Pulmonary artery endothelial cell (primary cell): ENCODE data around the gene TFG. TPM values are rescaled to one million over a fixed set of nuclear protein-coding genes. Genes with fewer than 3 reads are reported as not detected.

Source experiments
- DNase-seq: peaks from one replicate; pipeline ENCODE4 v3.0.0-alpha.2; 2011; ENCODE audit warnings: low read depth, low spot score
- total RNA-seq: library from RNA; depleted of rRNA; stranded (reverse); fragments of >200 nt; gene quantifications from 2 replicates; pipeline ENCODE4 v1.2.3, GENCODE V29; 2014

The TFG gene
- total RNA-seq, 1 donor from 2014 or later: 66.8 TPM

- no peak for DNase-seq
Observed at GRCh38 chr3:100706365-100706764, 2.9 kb upstream of the TFG start.

GRCh38 chr3:100708644-100708988, 678 bp upstream of the TFG start:
- DNase-seq: no peak

DNA sequence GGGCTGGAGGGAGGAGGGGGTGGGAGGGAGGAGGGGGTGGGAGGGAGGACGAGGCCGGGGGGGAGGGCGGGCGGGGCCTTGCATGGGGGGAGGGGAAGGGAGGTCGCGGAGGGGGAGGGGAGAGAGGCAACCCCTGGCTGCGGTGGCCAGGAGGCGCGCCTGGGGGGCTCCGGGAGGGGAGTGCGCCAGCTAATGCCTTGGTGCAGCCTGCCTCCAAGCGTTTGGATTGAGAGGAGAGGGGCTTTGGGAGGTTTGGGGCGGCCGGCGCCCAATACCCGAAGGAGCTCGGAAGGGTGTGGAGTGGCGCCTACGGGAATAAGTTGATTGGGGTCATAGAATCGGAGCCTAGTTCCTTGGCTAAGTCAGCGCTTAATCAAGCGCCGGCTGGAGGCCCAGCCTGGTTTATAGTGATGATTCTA, 557 bp downstream of the TFG start:
- no peak for DNase-seq

GRCh38 chr3:100710261-100710968, 1.1 kb downstream of the TFG start:
- peak; percentile 26 for DNase-seq

DNA sequence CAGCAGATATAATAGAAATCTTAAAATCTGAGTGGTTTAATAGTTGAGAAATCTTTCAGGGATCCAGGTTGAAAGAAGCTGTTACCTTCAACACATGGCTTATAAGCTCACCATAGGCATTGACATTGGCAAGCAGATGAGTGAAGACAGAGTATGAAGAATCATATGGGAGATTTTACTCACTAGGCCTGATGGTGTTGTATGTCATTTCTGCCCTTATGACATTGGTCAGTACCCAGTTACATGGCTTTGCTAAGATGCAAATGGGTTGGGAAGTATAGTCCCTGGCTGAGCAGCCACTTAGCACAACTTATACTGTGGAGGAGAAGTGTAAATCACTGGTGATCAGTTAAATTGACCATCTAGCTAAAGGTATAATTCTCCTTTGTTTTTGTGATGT, 5.9 kb downstream of the TFG start:
- no peak for DNase-seq

DNA sequence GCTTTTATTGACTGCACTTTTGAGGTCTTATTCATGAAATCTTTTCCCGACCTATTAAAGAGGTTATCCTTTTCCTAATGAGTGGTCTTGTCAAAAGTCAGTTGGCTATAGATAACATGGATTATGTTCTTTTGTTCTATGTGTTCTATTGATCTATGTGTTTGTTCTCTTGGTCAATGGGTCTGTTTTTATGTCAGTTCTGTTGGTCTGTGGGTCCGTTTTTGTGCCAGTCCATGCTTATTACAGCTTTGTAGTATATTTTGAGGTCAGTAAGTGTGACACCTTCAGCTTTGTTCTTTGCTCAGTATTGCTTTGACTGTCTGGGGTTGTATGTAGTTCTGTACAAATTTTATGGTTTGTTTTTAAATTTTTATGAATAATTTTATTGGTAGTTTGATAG, 7.8 kb downstream of the TFG start:
- DNase-seq: no peak

GRCh38 chr3:100717637-100718487, 8.6 kb downstream of the TFG start:
- no peak for DNase-seq

DNA sequence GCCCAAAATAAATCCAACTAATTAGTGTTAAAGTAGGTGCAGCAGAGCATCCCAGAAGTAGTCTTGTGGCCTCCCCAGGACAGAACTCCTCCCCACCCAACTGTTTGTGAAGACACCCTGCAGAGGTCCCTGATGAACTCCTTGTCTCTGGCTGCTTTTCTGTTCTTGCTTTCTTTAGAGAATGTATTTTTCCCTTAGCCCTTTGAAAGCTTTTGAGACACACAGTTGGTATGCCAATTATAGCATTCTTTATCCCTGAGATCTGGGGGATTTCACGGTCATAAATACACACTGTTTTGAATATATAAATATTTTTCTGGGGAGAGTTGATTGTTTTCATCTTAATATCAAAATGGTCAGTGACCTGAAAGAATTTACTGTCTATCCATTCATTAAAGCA, 9.8 kb downstream of the TFG start:
- no peak for DNase-seq

DNA sequence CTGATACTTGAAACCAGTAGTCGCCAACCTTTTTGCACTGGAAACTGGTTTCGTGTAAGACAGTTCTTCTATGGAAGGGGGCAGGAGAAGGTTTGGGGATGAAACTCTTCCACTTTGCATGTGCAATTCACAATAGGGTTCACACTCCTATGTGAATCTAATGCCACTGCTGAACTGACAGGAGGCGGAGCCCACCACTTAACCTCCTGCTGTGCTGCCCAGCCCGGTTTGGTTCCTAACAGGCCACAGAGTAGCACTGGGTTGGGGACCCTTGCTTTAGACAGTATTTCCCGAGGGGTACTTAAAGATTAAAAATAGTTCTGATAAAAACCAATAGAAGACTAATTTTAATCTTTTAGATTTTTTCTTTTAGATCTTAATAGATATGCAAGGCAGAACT, 11.1 kb downstream of the TFG start:
- no peak for DNase-seq

GRCh38 chr3:100725935-100726513, 16.7 kb downstream of the TFG start:
- no peak for DNase-seq

GRCh38 chr3:100726706-100727105, 17.4 kb downstream of the TFG start:
- no peak for DNase-seq

GRCh38 chr3:100730524-100730923, 21.2 kb downstream of the TFG start:
- DNase-seq: no peak

- DNase-seq: no peak
Observed at GRCh38 chr3:100732435-100732834, 23.1 kb downstream of the TFG start.

DNA sequence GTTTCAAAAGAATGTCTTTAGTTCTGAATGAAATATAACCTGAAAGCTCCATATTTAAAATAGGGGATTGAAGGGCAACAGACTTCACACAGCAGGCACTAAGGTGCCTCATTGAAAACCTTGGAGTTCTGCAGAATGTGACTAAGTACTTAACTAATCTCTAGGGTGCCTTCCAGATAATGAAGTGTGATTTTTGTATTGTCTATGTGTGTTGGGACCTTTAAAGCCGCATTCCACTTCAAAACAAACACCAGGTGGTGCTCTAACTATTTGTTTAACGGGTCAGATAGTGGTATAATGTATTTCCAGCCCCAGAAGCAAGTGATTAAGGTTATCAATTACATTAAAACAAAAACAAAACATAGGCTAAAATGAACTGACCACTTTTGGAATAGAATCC, 28.0 kb downstream of the TFG start:
- peak; percentile 4 for DNase-seq

DNA sequence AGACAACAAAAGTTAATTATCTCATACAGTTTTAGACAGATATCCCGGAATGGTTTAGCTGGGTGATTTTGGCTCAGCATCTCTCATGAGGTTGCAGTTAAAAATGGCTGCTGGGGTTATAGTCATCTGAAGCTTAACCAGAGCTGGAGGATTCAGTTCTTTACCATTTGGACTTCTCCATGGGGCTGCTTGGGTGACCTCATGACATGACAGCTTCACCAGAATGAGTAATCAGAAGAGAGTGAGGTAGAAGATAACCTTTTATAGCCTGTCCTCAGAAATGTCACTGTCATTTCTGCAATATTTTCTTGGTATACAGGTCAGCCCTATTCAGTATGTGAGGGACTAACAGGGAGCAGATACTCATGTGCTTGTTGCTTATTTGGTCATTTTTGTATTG, 30.9 kb downstream of the TFG start:
- DNase-seq: no peak

DNA sequence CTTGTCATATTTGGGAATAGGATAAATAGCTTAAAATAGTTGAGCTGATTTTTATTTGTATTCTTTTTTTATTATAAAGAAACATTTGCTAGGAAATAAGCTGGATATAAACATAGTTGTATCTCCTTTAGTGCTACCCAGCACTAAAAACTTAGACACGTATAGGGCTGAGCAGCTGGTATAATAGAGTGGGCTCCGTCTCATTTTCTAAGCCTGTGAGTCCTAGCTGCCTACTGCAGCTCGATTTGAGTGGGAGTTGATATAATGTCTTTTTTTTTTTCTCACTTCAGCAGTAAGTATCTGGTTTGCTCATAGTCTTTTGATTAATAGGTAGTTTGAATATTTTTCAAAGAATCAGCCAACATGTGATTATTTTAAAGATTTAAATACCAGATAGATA, 34.2 kb downstream of the TFG start:
- no peak for DNase-seq

DNA sequence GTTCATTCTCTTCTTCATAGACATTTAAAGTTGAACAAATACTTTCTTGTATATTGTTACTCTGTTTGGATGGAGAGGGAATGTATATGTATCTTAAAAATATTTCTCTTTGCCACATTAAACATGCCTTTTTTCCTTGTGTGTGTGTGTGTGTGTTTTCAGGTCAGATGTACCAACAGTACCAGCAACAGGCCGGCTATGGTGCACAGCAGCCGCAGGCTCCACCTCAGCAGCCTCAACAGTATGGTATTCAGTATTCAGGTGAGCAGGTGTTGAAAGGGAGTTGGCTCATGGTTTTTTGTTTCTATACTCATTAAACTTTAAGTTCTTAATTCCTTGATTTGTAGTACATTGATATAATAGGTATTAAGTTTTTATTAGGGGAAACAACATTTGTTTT, 35.4 kb downstream of the TFG start:
- no peak for DNase-seq

DNA sequence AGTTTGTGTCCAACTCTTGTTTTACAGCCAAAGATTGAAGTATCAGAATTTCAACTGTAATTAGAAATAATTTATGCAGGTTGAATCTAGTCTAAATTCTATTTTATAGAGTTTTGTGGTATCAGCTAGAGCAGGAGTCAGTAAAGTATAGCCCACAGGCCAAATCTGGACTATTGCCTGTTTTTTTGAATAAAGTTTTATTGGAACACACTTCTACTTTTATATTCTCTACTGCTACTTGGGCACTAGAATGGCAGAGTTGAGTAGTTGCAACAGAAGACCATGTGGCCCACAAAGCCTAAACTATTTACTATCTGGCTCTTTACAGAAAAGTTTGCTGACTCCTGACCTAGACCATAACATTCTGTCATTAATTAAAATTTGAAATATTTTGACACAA, 36.3 kb downstream of the TFG start:
- DNase-seq: no peak

GRCh38 chr3:100746092-100746491, 36.8 kb downstream of the TFG start:
- DNase-seq: no peak

GRCh38 chr3:100748220-100748619, 38.9 kb downstream of the TFG start:
- no peak for DNase-seq

DNA sequence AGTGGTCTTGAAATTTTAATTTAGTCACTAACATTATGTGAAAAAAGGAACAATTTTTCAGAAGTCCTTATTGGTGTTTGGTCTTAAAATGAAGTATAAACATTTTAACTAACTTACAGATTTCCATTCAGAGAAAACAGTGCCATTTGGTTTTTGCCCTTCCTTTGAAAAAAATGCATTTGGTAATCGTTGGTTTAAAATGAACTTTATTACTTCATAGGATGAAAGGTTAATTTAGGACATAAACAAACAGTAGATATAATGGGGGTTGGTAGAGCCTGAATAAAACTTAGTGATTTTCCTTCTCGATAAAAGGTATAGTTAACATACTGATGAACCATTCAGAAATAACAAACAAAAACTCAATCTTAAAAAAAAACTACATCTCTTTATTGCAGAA, 39.7 kb downstream of the TFG start:
- DNase-seq: no peak

DNA sequence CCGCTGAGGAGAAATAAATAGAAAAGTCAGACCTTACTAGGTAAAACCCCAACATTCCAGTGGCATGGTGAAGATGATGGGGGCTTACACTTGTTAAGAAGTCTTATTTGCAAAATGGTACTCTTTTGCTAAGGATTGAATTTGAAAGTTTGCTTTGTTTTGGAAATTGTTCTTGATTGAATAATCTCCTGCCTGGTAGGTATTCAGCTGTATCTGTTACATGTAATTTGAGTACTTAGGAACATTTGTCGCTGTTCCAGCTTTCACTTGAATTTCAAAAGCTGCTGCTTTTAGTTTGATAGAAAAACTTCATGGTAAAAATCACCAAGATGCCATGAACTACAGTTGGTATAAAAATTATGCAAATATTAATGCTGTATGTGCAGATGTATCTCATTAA, 44.6 kb downstream of the TFG start:
- DNase-seq: no peak
